Hepatocyte (in vitro differentiated cells): ENCODE results near the gene DNAAF1.

Experiments used
- CTCF ChIP-seq: fragments of 200-600 bp; sonication (generic); IDR thresholded peaks from 2 replicates; pipeline ENCODE4 v1.5.1; 2016; ENCODE audit warnings: antibody characterized with exemption, mild to moderate bottlenecking; ENCODE audit not compliant: poor library complexity
- EZH2 ChIP-seq: fragments of 200-600 bp; sonication (generic); IDR thresholded peaks from 2 replicates; pipeline ENCODE4 v1.6.1; 2016; ENCODE audit warnings: antibody characterized with exemption, mild to moderate bottlenecking, borderline replicate concordance
- EZH2phosphoT487 ChIP-seq: fragments of 200-600 bp; sonication (generic); IDR thresholded peaks from one replicate; pipeline ENCODE4 v1.6.1; 2018; ENCODE audit warnings: antibody characterized with exemption, mild to moderate bottlenecking, low read depth, moderate library complexity; ENCODE audit not compliant: unreplicated experiment, severe bottlenecking

- TF ChIP-seq CTCF: no peak
- TF ChIP-seq EZH2: no peak
- TF ChIP-seq EZH2phosphoT487: no peak
These were observed 62.1 kb downstream of the DNAAF1 start for GRCh38 chr16:84207251-84207650.
